PFSK-1 (cell line): ENCODE measurements around the gene CD200.

ENCODE experiments used
- POLR2AphosphoS5 ChIP-seq: IDR thresholded peaks from 2 replicates; pipeline ENCODE4 v1.6.1; 2012; ENCODE audit warnings: low read depth, mild to moderate bottlenecking, control low read depth, low read length, moderate library complexity
- REST ChIP-seq, 2 experiments: IDR thresholded peaks; 2 replicates each; pipeline versions ENCODE4 v1.6.1 to v1.8.0; 2011 to 2012; ENCODE audit warnings: low read depth in 2 of 2, low read length in 2 of 2, control low read depth in 1 of 2, inconsistent platforms in 1 of 2, mild to moderate bottlenecking in 1 of 2, moderate library complexity in 1 of 2; ENCODE audit not compliant: insufficient read depth in 1 of 2
- TAF1 ChIP-seq: IDR thresholded peaks from 2 replicates; pipeline ENCODE4 v1.6.1; 2012; ENCODE audit warnings: low read length, control low read depth, borderline replicate concordance; ENCODE audit not compliant: insufficient read depth

- TF ChIP-seq REST (IDR thresholded peaks at IDR 0.05; ENCODE audit: insufficient read depth in 1 of 2, low read depth in 2 of 2, low read length in 2 of 2) = no peak
- TF ChIP-seq POLR2AphosphoS5 = no peak
- TF ChIP-seq TAF1 = no peak
Measured at GRCh38 chr3:112293368-112294321, 39.3 kb upstream of the CD200 start, which contains the start of gene SLC9C1.
